ENCODE data around the gene GRK3. TPM values are rescaled to one million over a fixed set of nuclear protein-coding genes. Genes with fewer than 3 reads are reported as not detected.

GRK3 gene
- total RNA-seq, 1 experiment from 2014 or later: 14.6 TPM

DNA sequence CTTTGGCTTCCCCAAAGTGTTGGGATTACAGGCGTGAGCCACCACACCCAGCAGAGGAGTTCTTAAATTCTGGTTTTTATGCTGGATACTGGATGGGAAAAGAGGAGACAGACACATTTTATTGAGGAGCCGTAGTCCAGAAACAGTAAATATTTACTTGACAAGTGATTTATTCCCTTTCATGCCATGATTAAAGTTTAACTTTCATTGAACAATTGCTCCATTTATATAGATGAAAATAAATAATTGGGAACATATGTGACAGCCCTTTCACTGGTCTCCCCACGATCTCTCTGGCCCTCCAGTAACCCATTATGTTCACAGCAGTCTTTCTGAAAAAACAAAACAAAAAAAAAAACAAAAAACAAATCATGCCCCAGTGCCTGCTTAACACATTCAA lies 19.3 kb upstream of the GRK3 start:
- no peak for ATAC-seq
- DNase-seq (ENCODE audit: low read depth, low spot score): no peak
- H3K4me3 ChIP-seq (replicated peaks in 1 of 2; ENCODE audit: low read depth in 1 of 2, low read length in 2 of 2): no peak overlapping the region
- TF ChIP-seq, protein P1, sequence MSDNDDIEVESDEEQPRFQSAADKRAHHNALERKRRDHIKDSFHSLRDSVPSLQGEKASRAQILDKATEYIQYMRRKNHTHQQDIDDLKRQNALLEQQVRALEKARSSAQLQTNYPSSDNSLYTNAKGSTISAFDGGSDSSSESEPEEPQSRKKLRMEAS (IDR thresholded peaks at IDR 0.05): no peak
- TF ChIP-seq TCF7L2 (IDR thresholded peaks at IDR 0.05; ENCODE audit: borderline replicate concordance, extremely low read depth, insufficient read depth, insufficient read length) (no peak), EZH2phosphoT487 (IDR thresholded peaks at IDR 0.05; ENCODE audit: borderline replicate concordance) (no peak), CBX3 (IDR thresholded peaks at IDR 0.05; ENCODE audit: low read depth) (no peak)
- TF ChIP-seq, protein P2, sequence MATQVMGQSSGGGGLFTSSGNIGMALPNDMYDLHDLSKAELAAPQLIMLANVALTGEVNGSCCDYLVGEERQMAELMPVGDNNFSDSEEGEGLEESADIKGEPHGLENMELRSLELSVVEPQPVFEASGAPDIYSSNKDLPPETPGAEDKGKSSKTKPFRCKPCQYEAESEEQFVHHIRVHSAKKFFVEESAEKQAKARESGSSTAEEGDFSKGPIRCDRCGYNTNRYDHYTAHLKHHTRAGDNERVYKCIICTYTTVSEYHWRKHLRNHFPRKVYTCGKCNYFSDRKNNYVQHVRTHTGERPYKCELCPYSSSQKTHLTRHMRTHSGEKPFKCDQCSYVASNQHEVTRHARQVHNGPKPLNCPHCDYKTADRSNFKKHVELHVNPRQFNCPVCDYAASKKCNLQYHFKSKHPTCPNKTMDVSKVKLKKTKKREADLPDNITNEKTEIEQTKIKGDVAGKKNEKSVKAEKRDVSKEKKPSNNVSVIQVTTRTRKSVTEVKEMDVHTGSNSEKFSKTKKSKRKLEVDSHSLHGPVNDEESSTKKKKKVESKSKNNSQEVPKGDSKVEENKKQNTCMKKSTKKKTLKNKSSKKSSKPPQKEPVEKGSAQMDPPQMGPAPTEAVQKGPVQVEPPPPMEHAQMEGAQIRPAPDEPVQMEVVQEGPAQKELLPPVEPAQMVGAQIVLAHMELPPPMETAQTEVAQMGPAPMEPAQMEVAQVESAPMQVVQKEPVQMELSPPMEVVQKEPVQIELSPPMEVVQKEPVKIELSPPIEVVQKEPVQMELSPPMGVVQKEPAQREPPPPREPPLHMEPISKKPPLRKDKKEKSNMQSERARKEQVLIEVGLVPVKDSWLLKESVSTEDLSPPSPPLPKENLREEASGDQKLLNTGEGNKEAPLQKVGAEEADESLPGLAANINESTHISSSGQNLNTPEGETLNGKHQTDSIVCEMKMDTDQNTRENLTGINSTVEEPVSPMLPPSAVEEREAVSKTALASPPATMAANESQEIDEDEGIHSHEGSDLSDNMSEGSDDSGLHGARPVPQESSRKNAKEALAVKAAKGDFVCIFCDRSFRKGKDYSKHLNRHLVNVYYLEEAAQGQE (IDR thresholded peaks at IDR 0.05; ENCODE audit: low read depth): no peak
- ChIA-PET RAD21 (ENCODE audit: low non-redundant PET in 1 of 2, low total read pairs in 2 of 2, uncharacterized antibody in 2 of 2, unreplicated experiment in 2 of 2) (no interaction called here), POLR2A (no interaction called here), CTCF (no interaction called here)
- intact Hi-C loops (cut with micrococcal nuclease): no loop called here
- H3K79me2 ChIP-seq (ENCODE audit: insufficient read depth, low read length): no peaks in the 10 kb centered on the region
- H2AFZ ChIP-seq (ENCODE audit: low read depth, low read length, poor library complexity, severe bottlenecking): no peak overlapping the region
- H3K9me2 ChIP-seq (ENCODE audit: insufficient read depth): no peaks in the 10 kb centered on the region
- no peaks in the 10 kb centered on the region for H3K36me3 ChIP-seq (ENCODE audit: control insufficient read depth in 1 of 2, insufficient read depth in 2 of 2, low read length in 2 of 2)
- no peaks in the 10 kb centered on the region for H3K9me3 ChIP-seq (ENCODE audit: control insufficient read depth in 1 of 2, insufficient read depth in 1 of 2, low read depth in 1 of 2, low read length in 2 of 2)
- no peaks in the 10 kb centered on the region for H3K27me3 ChIP-seq (ENCODE audit: insufficient read depth, low read length)
- no peak overlapping the region for H3K4me2 ChIP-seq (ENCODE audit: low read length)
- H3K27ac ChIP-seq (ENCODE audit: low read depth, low read length): no peak overlapping the region
- BruUV-seq (replicated peaks): no TSS peak
- no peak overlapping the region for H3K9ac ChIP-seq (ENCODE audit: low read length)
- peaks cover 28 to 34% of the 10 kb centered on the region in 2 experiments for H3K4me1 ChIP-seq (ENCODE audit: control insufficient read depth in 1 of 2, insufficient read depth in 2 of 2, low read length in 2 of 2)
- no peaks in the 10 kb centered on the region for H4K20me1 ChIP-seq (ENCODE audit: insufficient read depth)

DNA sequence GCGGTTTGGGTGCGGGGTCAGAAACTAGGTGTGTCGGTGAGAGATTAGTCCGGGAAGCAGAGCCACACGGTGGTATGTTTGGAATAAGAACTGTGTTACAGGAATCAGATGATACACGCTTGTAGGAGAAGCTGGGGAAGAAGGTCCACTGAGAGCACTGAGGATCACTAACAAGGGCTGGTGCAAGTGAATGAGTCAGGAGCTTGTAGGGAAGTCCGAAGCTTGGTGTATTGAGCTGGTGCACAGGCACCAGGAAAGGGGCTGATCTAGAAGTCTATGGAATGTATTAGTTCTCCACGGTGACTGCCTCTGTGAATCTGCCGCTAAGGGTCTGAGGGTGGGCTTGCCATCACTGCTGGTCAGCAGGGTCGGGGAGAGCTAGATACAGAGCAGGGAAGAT lies 18.8 kb upstream of the GRK3 start:
- ChIA-PET CTCF (no interaction called here), POLR2A (no interaction called here), RAD21 (ENCODE audit: low non-redundant PET in 1 of 2, low total read pairs in 2 of 2, uncharacterized antibody in 2 of 2, unreplicated experiment in 2 of 2) (no interaction called here)
- Histone ChIP-seq H4K20me1 (ENCODE audit: insufficient read depth) (no peaks in the 10 kb centered on the region), H3K4me3 (replicated peaks in 1 of 2; ENCODE audit: low read depth in 1 of 2, low read length in 2 of 2) (no peak overlapping the region), H3K79me2 (ENCODE audit: insufficient read depth, low read length) (no peaks in the 10 kb centered on the region), H3K9ac (ENCODE audit: low read length) (no peak overlapping the region), H3K9me2 (ENCODE audit: insufficient read depth) (no peaks in the 10 kb centered on the region), H3K9me3 (ENCODE audit: control insufficient read depth in 1 of 2, insufficient read depth in 1 of 2, low read depth in 1 of 2, low read length in 2 of 2) (no peaks in the 10 kb centered on the region), H3K27ac (ENCODE audit: low read depth, low read length) (no peak overlapping the region), H2AFZ (ENCODE audit: low read depth, low read length, poor library complexity, severe bottlenecking) (no peak overlapping the region), H3K27me3 (ENCODE audit: insufficient read depth, low read length) (no peaks in the 10 kb centered on the region), H3K4me1 (ENCODE audit: control insufficient read depth in 1 of 2, insufficient read depth in 2 of 2, low read length in 2 of 2) (peaks cover 28 to 34% of the 10 kb centered on the region in 2 experiments), H3K36me3 (ENCODE audit: control insufficient read depth in 1 of 2, insufficient read depth in 2 of 2, low read length in 2 of 2) (no peaks in the 10 kb centered on the region), H3K4me2 (ENCODE audit: low read length) (no peak overlapping the region)
- no peak for DNase-seq (ENCODE audit: low read depth, low spot score)
- intact Hi-C loops (cut with micrococcal nuclease): no loop called here
- no TSS peak for BruUV-seq (replicated peaks)
- ATAC-seq: no peak
- TF ChIP-seq POLR2AphosphoS5 (IDR thresholded peaks at IDR 0.05; ENCODE audit: low read depth, low read length) (no peak), YY1 (IDR thresholded peaks at IDR 0.05; ENCODE audit: extremely low read depth, insufficient replicate concordance, low read depth, low read length) (no peak), ZNF274 (IDR thresholded peaks at IDR 0.05; ENCODE audit: low read depth, low read length) (no peak), TCF7L2 (IDR thresholded peaks at IDR 0.05; ENCODE audit: borderline replicate concordance, extremely low read depth, insufficient read depth, insufficient read length) (no peak)
